ENCODE data around the gene CACNA1F.

CACNA1F gene

GRCh38 chrX:49197543-49198087, 35.5 kb downstream of the CACNA1F start:
- DNase-seq (ENCODE audit: low spot score): no peak

GRCh38 chrX:49193542-49193964, 39.6 kb downstream of the CACNA1F start:
- no peak for DNase-seq (ENCODE audit: low spot score)

- peak; percentile 17 for DNase-seq (ENCODE audit: low spot score)
Measured at GRCh38 chrX:49192722-49193328, 40.3 kb downstream of the CACNA1F start.

GRCh38 chrX:49191574-49192011, 41.5 kb downstream of the CACNA1F start:
- DNase-seq (ENCODE audit: low spot score): no peak

GRCh38 chrX:49190821-49191573, 42.1 kb downstream of the CACNA1F start:
- peak; percentile 87 for DNase-seq (ENCODE audit: low spot score)

GRCh38 chrX:49189606-49190005, 43.5 kb downstream of the CACNA1F start:
- DNase-seq (ENCODE audit: low spot score): no peak

GRCh38 chrX:49188468-49189076, 44.6 kb downstream of the CACNA1F start:
- DNase-seq (ENCODE audit: low spot score): no peak

- DNase-seq (ENCODE audit: low spot score): no peak
Measured at GRCh38 chrX:49187526-49187925, 45.6 kb downstream of the CACNA1F start.

- DNase-seq (ENCODE audit: low spot score): no peak
Measured at GRCh38 chrX:49187028-49187394, 46.1 kb downstream of the CACNA1F start.

- peak; percentile 63 for DNase-seq (ENCODE audit: low spot score)
Measured at GRCh38 chrX:49186125-49187027, 46.8 kb downstream of the CACNA1F start, which contains the start of gene PRICKLE3. Gene PRICKLE3, minus strand, starts transcription at chrX:49186373. Its CDS starts 76 bp downstream, at chrX:49186297.

- DNase-seq (ENCODE audit: low spot score): peak; percentile 82
Measured at GRCh38 chrX:49184294-49185281, 48.6 kb downstream of the CACNA1F start.

GRCh38 chrX:49183701-49184281, 49.3 kb downstream of the CACNA1F start:
- no peak for DNase-seq (ENCODE audit: low spot score)

- DNase-seq (ENCODE audit: low spot score): no peak
Measured at GRCh38 chrX:49179358-49179757, 53.8 kb downstream of the CACNA1F start.

GRCh38 chrX:49178537-49178936, 54.6 kb downstream of the CACNA1F start:
- no peak for DNase-seq (ENCODE audit: low spot score)

- DNase-seq (ENCODE audit: low spot score): no peak
Measured at GRCh38 chrX:49177873-49178480, 55.2 kb downstream of the CACNA1F start.

GRCh38 chrX:49177338-49177833, 55.8 kb downstream of the CACNA1F start:
- no peak for DNase-seq (ENCODE audit: low spot score)

- no peak for DNase-seq (ENCODE audit: low spot score)
Measured at GRCh38 chrX:49176421-49177326, 56.5 kb downstream of the CACNA1F start.

Data from AG20443 (cell line).